NCI-H1694 treated with DMSO at 0.1 percent for 48 hours (cell line): Measurements from ENCODE around the gene PCF11.
"Not testable (repeated sequence)": the region's sequence is repeated elsewhere in the genome, so short reads cannot be mapped to it uniquely, and the experiment has no call there.

ENCODE experiments used
- DNase-seq: peaks from one replicate; lab custom pipeline; 2025; lab: John Stamatoyannopoulos, UW

The PCF11 gene, protein sequence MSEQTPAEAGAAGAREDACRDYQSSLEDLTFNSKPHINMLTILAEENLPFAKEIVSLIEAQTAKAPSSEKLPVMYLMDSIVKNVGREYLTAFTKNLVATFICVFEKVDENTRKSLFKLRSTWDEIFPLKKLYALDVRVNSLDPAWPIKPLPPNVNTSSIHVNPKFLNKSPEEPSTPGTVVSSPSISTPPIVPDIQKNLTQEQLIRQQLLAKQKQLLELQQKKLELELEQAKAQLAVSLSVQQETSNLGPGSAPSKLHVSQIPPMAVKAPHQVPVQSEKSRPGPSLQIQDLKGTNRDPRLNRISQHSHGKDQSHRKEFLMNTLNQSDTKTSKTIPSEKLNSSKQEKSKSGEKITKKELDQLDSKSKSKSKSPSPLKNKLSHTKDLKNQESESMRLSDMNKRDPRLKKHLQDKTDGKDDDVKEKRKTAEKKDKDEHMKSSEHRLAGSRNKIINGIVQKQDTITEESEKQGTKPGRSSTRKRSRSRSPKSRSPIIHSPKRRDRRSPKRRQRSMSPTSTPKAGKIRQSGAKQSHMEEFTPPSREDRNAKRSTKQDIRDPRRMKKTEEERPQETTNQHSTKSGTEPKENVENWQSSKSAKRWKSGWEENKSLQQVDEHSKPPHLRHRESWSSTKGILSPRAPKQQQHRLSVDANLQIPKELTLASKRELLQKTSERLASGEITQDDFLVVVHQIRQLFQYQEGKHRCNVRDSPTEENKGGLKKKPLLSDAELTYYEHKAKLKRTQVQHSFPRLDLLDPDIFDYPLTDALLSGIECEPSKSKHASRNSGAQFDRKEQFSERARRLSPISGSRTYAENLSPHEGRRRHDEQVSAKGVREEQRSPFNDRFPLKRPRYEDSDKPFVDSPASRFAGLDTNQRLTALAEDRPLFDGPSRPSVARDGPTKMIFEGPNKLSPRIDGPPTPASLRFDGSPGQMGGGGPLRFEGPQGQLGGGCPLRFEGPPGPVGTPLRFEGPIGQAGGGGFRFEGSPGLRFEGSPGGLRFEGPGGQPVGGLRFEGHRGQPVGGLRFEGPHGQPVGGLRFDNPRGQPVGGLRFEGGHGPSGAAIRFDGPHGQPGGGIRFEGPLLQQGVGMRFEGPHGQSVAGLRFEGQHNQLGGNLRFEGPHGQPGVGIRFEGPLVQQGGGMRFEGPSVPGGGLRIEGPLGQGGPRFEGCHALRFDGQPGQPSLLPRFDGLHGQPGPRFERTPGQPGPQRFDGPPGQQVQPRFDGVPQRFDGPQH (N-terminal part only)

DNA sequence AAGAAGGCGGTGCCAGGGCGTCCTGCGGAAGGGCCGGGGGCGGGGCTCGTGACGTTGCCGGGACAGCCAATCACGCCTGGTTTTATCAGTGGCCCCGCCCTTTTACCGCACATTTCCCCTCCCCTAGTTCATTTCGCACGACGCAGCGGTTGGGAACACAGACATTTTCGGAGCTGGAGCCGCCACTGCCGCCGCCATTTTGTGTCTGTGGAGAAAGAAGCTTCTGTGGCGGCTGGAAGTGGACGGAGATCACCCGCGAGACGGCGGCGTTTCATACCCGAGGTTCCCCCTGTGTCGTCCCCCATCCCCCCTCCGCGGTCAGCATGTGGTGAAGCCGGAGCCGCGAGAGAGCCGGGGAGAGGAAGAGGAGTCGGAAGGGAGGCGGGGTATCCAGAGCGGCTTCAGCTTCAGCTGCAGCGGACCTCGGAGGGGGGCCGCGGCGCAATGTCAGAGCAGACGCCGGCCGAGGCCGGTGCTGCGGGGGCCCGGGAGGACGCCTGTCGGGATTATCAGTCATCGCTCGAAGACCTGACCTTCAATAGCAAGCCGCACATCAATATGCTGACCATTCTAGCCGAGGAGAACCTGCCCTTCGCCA lies at the start of gene PCF11:
Gene PCF11, plus strand, starts transcription at position 136 of the 598 bp plus-strand sequence. Its CDS starts 309 bp downstream, at position 445.
- no peak for DNase-seq

DNA sequence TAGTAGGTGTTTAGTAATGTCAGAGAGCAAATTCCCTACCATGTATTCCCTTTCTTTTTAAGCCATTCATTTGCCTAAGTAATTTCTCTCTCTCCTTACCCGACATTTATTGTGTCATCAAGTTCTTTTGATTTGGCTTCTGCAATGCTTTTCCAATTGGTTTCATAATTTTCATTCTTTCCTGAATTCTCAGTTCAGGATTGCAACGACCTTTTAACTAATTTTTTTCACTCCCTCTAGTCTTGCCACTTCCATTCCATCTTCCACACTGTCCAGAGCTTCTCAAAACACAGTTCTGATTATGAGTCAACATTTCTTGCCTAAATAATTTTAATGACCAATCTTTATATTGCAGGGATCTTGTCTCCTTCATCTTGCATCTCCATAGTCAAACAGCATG lies 44.0 kb upstream of the PCF11 start:
- no peak for DNase-seq

DNA sequence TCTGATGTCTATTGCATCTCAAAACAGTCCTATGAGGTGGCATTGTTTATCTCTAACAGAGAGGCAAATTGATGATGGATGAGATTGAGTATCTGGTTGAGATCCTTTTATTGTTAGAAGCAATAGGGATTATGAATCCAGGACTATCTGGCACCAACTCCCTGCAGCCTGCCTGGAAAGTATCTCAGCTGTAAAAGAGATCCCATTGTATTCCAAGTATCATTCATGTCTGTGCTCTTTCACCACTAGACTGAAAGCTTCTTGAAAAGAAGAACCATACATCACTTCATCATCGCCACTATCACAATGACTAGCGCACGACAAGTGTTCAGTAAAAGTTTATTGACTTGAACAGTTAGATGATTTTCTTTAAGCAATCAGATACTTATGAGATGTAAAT lies 41.9 kb upstream of the PCF11 start:
- DNase-seq, result no peak

DNA sequence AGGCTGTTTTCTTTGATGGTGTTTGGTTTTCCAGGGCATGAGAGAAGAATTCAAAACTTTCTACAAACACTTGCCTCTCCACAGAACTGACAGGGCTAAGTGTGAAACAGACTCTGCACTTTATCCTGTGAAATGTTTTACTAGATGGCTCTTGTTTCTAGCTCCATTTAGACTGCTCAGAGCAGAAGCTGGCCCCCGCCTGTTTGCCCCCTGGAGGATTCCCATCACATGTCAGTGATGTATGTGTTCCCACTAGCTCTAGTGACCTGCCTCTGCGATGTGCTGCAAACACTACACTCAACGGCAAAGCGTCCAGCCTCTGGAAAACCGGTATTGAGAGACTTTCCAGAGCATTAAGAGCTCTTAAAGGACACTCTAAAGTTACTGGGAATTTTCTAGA lies 41.4 kb upstream of the PCF11 start:
- DNase-seq, result no peak

DNA sequence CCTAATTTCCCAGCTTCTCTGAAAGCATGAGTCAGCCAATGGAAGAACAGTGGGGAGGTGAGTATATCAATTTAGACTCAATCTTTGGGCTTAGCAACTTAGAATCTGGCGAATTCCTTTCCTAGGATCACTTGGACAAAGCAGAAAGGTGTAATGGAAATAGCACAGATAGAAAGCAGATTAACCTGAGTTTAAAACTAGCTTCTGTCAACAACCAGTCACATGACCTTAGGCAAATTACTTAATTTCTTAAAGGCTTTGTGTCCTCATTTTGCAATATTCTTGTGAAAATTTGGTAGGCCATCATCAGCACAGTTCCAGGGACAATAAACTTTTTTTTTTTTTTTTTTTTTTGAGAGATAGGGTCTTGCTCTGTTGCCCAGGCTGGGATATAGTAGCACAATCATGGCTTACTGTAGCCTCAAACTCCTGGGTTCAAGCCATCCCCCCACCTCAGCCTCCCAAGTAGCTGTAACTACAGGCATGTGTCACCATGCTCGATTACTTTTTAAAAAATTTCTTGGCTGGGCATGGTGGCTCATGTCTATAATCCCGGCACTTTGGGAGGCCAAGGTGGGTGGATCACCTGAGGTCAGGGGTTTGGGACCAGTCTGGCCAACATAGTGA lies 40.8 kb upstream of the PCF11 start:
- DNase-seq, result no peak

DNA sequence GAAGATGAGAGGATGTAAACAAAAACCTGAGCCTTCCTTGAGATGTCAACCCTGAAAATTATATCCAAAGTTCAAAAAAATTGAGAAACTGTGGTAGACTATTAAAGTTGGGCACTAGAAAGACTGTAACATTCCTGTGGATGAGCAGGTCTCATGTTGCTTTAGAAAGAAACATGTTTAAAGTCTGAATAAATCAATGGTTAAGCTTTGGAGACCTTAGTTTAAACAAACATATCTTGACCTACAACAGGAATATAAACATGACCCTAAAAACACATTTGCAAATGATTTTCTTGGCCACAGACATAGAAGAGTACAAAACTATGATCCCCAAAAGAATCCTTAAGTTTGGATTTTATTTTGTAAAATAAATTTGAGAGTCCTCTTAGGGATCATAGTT lies 38.1 kb upstream of the PCF11 start:
- DNase-seq, result no peak

DNA sequence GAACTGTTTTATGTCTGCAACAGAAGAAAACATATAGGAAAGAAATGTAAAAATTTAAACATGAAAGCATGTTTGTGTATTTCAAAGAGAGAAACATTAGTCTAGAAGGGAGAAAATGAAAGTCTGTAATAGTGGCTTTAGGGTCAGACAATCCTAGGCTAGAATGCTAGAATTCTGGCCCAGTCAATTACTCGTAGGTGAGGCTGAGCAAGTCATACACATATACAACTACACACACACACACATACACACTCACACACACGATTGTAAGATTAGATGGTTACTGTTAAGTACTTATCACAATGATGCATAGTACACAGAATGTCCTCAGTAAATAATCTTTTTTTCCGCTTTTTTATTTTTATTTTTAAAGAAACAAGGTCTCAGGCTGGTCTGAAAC lies 37.7 kb upstream of the PCF11 start:
- DNase-seq, result no peak

DNA sequence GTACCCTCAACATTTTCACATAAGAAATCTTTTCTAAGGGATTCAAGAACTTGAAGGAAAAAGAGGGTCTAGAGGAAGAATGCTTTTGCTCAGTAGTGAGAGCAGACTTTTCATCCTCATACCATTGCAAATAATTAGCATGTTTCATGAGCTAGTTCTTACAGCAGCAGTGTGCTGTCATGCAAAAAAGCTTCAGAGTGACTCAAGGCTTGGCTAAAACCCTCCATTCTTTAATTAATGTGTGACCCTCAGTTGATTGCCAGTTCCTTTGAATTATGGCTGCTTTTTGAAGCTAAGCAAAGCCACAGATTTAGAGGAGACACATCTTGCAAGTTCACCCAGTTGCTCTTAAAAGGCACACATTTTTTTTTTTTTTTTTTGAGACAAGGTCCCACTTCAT lies 36.6 kb upstream of the PCF11 start:
- DNase-seq, result no peak

DNA sequence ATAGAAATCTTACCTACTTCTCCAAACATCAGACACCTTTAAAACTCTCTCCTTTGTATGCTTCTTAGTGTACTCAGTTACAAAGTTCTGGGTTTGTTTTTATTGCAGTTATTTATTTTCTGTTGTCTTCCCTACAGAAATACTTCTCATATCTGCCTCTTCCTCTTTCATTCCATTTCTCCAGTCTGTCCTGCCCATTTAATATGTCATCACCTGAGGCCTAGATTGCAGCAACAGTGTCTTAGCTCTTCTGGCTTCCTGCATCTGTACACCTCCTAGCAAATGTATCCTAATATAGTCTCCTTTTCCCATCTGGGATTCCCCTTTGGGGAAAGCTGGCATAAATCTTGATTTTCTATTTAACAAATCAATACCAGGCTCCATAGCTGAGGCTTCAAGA lies 34.9 kb upstream of the PCF11 start:
- no peak for DNase-seq

DNA sequence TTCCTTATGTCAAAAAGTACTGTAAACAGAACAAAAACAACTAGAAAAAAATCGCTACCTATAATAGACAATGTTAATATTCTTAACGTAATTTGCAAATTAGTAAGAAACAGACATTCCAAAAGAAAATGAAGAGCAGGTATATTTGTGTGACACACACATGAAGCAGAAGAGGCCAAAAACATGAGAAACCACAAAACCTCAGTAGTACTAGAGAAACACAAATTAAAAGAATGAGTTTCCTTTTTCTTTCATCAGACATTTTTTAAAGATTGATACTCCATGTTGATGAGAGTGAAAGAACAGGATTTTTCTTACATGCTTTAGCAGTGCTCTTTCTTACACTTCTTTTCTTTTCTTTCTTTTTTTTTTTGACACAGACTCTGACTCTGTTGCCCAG lies 34.2 kb upstream of the PCF11 start:
- no peak for DNase-seq

DNA sequence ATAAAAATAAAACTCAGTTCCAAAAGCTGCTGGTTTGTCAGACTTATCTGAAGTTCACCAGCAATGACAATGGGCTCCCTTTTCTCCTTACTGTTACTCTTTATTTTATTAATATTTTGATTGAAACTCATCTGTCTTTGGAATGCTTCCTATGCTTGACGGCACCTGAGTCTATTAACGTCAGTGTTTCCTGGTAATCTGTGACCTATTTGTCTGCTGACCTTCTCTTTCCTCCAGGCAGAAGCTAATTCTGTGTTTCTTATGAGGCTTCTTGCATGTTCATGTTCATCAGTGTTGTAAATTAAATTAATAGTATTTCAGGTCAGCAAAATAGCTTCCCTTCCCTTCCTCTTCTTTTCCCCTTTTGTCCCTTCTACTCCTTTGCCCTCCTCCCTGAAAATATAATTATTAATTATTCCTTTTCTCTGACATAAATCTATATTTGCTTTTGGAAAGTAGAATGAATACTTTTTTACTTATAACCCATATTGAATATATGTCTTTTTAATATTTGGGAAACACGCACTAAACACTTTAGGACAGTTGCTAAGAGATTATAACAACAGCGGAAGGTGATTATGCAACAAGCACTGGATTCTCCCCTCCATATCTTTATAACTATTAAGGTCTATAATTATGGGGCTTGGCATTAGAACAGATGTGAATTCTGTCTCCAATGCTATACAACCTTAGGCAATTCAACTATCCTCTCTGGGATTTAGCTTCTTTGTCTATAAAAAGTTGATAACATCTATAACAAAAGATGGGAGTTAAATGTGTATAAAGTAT lies 32.1 kb upstream of the PCF11 start:
- no peak for DNase-seq

DNA sequence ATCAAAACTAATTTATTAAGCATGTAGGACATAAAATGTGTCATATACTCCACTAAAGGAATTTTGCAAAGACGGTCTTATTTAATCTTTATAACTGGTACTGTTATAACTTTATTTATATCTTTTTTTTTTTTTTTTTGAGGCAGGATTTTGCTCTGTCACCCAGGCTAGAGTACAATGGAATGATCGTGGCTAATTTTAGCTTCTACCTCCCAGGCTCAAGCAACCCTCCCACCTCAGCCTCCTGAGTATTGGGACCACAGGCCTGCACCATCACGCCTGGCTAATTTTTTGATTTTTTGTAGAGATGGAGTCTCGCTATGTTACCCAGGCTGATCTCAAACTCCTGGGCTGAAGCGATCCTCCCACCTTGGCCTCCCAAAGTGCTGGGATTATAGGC lies 31.4 kb upstream of the PCF11 start:
- DNase-seq, result no peak

DNA sequence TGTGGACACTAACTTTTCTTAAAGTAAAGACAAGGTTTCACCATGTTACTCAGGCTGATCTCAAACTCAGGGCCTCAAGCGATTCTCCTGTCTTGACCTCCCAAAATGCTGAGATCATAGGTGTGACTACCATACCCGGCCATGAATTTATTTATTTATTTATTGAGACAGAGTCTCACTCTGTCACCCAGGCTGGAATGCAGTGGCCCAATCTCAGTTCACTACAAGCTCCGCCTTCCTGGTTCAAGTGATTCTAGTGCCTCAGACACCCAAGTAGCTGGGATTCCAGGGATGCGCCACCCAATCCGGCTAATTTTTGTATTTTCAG lies 29.7 kb upstream of the PCF11 start:
- no peak for DNase-seq

DNA sequence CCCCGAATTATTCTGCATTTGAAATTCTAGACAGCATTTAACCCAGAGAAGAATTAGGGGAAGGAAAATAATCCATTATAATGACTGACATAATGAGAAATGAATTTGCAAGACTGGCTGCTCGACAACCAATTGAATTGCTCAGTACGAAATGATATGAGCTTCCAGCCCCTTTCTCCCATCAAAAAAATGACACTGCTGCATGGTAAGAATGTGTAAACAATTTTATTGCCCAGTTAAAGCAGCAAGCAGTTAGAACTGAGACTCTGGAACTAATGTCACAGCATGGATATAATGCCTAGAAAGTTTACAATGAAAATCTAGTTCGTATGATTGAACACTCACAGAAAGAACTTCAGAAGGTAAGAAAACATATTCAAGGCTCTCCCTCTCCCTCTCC lies 24.7 kb upstream of the PCF11 start:
- DNase-seq, result no peak

DNA sequence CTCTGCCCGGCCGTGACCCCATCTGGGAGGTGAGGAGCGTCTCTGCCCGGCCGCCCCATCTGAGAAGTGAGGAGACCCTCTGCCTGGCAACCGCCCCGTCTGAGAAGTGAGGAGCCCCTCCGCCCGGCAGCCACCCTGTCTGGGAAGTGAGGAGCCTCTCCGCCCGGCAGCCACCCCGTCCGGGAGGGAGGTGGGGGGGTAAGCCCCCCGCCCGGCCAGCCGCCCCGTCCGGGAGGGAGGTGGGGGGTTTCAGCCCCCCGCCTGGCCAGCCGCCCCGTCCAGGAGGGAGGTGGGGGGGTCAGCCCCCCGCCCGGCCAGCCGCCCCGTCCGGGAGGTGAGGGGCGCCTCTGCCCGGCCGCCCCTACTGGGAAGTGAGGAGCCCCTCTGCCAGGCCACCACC lies 23.7 kb upstream of the PCF11 start:
- DNase-seq, result not testable (repeated sequence)

DNA sequence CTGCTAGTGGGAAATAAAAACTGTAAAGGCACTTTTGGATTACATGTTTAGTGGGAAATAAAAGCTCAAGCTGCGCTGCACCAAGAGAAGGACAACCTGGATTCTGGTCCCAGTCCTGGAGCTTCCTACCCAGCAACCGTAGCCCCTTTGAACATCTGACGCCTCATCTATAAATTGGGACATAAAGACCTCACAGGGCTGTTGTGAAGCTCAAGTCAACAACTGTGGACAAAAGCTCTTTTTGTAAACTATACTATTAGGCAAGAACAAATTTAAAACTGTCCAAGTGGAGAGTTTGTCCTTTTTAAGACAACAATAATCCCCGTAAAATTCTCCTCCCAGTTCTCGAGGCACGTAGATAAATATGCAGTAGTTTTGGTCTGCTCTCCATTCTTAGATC lies 17.6 kb upstream of the PCF11 start:
- DNase-seq, result no peak

DNA sequence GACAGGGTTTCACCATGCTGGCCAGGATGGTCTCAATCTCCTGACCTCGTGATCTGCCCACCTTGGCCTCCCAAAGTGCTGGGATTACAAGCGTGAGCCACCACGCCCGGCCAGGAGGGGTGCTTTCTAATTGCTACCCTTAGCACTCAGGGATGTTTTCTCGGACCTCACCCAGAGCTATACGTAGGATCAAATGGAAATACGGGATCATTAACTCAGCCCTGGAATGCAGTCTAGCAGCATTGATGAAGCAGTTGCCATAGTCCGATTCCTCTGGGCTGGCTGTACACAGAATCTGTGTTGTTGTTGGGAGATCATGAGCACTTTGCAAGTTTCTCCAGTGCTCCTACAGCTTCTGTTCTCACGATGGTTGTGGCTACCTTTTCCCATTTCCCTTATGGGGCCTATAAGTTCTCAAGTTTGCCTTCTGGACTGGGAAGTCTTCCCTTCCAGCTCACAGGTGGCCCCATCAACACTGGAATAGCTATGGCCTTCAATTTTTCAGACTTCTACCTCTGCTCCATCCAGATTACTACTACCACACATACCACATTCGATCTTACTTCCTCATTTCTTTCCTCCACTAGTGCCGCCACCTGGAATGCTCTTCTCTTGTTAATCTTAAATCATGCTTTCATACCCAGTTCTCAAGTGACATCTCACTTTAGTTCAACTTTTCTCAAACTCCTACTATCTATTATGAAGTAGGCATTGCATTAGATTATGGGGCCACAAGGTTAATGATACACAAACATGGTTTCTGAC lies 16.1 kb upstream of the PCF11 start:
- no peak for DNase-seq

DNA sequence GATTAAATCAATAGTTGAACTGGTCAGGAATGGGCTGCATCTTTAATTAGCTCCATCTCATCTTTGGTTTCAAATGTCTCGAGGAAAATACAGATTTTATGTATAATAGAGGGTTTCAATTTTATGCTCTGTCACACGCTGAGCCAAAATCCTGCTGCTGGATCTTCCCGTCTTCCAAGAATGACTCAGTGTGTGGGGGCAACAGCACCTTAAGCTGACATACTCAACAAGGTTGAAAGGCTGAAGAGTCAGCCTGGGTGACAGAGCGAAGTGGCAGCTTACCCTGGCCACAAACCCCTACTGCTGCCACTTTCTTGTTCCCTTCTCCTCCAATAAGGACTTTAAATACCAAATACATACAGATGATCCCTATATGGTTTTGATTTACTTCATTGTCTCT lies 9.0 kb upstream of the PCF11 start:
- no peak for DNase-seq

DNA sequence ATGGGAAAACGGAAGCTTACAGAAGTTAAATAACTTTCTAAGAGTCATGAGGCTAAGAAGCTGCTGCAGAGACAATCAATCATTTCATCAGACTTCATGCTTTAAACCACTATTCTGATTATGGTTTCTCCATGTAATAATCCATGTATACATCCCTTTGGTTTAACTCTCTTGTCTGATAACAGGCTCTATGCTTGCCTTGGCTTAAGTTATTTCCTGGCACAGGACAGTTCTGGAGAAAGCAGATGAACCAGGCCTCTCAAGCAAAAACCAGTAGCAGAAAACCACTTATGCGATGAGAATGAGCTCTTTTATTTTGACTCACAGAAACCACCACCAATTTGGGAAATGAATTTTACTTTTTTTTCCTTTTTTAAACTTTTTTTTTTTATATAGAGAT lies 6.5 kb upstream of the PCF11 start:
- no peak for DNase-seq

DNA sequence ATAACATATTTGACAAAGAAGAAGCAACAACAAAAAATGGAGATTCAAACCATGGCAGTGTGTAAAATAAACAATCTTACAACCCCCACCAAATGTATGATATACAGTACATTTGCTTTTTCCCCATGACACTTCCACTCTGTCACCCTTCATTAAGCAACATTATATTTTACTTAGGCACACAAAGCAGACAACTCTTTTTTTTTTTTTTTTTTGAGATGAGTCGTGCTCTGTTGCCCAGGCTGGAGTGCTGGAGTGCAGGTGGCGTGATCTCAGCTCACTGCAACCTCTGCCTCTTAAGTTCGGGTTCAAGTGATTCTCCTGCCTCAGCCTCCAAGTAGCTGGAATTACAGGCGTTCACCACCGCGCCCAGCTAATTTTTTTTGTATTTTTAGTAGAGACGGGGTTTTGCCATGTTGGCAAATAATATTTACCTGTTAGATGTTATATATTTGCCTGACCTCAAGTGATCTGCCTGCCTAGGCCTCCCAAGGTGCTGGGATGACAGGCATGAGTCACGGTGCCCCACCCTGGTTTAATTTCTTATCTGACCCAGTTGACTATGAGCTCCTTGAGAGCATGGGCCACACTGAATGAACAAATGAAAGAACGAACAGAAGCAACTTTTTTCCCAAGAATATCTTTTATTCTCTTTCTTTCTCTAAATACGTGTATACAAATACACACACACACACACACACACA lies 5.5 kb upstream of the PCF11 start:
- DNase-seq, result no peak
